Calu3 (cell line): Measurements from ENCODE around the gene TRMT2A. TPM values are rescaled to one million over a fixed set of nuclear protein-coding genes. Genes with fewer than 3 reads are reported as not detected.
A peak's percentile ranks its signal among the peaks of the same experiment; 100 is the strongest.

Experiments used
- BruUV-seq: library from RNA; stranded (reverse); fragments of 400-500 nt; replicated peaks from 2 replicates; lab custom pipeline; 2021; lab: Mats Ljungman, UMichigan
- CTCF ChIA-PET: fragments of 300-600 bp; sonication (Branson Sonifier 250); formaldehyde crosslinking; loops from one replicate; lab custom pipeline; 2022; ENCODE audit warnings: antibody characterized with exemption; lab: Charles Lee
- DNase-seq: peaks from one replicate; pipeline ENCODE4 v3.0.0; 2022
- H3K27ac Mint-ChIP-seq: one replicate; pipeline ENCODE4 v1.8.0; 2022; ENCODE audit warnings: mixed read lengths; ENCODE audit not compliant: unreplicated experiment
- H3K27me3 Mint-ChIP-seq: one replicate; pipeline ENCODE4 v1.8.0; 2022; ENCODE audit warnings: mixed read lengths; ENCODE audit not compliant: unreplicated experiment
- H3K36me3 Mint-ChIP-seq: one replicate; pipeline ENCODE4 v1.8.0; 2022; ENCODE audit warnings: mild to moderate bottlenecking, moderate library complexity, mixed read lengths; ENCODE audit not compliant: insufficient read depth, unreplicated experiment
- H3K4me1 Mint-ChIP-seq: one replicate; pipeline ENCODE4 v1.8.0; 2022; ENCODE audit warnings: mild to moderate bottlenecking, low read depth, mixed read lengths; ENCODE audit not compliant: unreplicated experiment
- H3K4me3 Mint-ChIP-seq: one replicate; pipeline ENCODE4 v1.8.0; 2022; ENCODE audit warnings: mild to moderate bottlenecking, low read depth, moderate library complexity, mixed read lengths; ENCODE audit not compliant: unreplicated experiment
- H3K9me3 Mint-ChIP-seq: one replicate; pipeline ENCODE4 v1.8.0; 2022; ENCODE audit warnings: low read depth, mixed read lengths; ENCODE audit not compliant: unreplicated experiment
- intact Hi-C: fragments of 100-400 bp; cut with micrococcal nuclease; formaldehyde crosslinking; loops from one replicate; pipeline ENCODE4 v1.10.0; 2022; ENCODE audit not compliant: unreplicated experiment
- total RNA-seq: library from RNA; stranded (reverse); gene quantifications from 2 replicates; pipeline ENCODE4 v1.2.3, GENCODE V29; 2022
- TF ChIP-seq, protein P1 (sequence below): fragments of 200-600 bp; IDR thresholded peaks from one replicate; pipeline ENCODE4 v1.8.0; 2022; ENCODE audit warnings: antibody characterized with exemption; ENCODE audit not compliant: unreplicated experiment

TRMT2A gene
- total RNA-seq, 1 experiment from 2014 or later = 63.0 TPM

DNA sequence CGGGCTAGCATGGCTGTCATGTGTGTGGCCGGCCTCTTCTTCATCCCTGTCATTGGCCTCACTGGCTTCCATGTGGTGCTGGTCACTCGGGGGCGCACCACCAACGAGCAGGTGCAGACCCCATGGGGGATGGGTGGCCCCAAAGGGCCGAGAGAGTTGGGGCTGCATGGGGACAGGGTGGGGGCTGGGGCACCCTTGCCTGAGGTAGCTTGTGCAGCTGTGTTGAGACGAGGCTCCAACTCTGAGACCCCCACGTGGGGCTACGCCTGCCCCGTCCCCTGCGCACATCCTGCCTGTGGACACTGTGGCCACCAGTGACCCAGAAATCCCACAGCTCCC is 23.1 kb upstream of the TRMT2A start:
- Mint-ChIP-seq H3K4me3 (no peak overlapping the region), H3K27me3 (no peaks in the 10 kb centered on the region), H3K4me1 (no peaks in the 10 kb centered on the region), H3K9me3 (no peaks in the 10 kb centered on the region), H3K27ac (no peak overlapping the region), H3K36me3 (peaks cover 12% of the 10 kb centered on the region)
- no TSS peak for BruUV-seq
- no peak for DNase-seq
- TF ChIP-seq, protein P1, sequence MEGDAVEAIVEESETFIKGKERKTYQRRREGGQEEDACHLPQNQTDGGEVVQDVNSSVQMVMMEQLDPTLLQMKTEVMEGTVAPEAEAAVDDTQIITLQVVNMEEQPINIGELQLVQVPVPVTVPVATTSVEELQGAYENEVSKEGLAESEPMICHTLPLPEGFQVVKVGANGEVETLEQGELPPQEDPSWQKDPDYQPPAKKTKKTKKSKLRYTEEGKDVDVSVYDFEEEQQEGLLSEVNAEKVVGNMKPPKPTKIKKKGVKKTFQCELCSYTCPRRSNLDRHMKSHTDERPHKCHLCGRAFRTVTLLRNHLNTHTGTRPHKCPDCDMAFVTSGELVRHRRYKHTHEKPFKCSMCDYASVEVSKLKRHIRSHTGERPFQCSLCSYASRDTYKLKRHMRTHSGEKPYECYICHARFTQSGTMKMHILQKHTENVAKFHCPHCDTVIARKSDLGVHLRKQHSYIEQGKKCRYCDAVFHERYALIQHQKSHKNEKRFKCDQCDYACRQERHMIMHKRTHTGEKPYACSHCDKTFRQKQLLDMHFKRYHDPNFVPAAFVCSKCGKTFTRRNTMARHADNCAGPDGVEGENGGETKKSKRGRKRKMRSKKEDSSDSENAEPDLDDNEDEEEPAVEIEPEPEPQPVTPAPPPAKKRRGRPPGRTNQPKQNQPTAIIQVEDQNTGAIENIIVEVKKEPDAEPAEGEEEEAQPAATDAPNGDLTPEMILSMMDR = no peak
- intact Hi-C loops = no loop called here
- CTCF ChIA-PET = no interaction called here

DNA sequence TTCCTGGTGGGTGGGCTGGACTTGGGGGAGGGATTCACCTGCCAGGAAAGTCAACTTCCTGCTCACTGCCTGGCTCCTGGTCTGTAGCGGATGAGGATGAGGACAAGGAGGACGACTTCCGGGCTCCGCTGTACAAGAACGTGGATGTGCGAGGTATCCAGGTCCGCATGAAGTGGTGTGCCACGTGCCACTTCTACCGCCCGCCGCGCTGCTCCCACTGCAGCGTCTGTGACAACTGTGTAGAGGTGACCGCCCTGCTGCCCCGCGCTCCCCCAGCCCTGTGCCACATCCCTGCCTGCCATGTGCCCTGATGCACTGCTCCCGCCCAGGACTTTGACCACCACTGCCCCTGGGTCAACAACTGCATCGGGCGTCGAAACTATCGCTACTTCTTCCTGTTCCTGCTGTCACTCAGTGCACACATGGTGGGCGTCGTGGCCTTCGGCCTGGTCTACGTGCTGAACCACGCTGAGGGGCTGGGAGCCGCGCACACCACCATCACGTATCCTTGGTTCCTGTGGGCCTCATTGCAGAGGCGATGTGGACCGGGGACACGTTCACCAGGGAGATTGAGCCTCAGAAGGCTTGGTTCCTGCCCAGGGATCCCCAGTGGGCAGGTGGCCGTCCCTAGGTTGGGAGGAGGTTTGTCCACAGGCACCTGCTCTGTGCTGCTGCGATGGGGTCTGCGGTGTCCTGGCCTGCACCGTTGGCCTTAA is 22.5 kb upstream of the TRMT2A start:
- Mint-ChIP-seq H3K27ac (no peak overlapping the region), H3K27me3 (no peaks in the 10 kb centered on the region), H3K4me1 (no peaks in the 10 kb centered on the region), H3K36me3 (peaks cover 12% of the 10 kb centered on the region), H3K9me3 (no peaks in the 10 kb centered on the region), H3K4me3 (no peak overlapping the region)
- TF ChIP-seq, protein P1 = no peak
- CTCF ChIA-PET = no interaction called here
- intact Hi-C loops = no loop called here
- DNase-seq = no peak
- TSS peak; percentile 36 for BruUV-seq

DNA sequence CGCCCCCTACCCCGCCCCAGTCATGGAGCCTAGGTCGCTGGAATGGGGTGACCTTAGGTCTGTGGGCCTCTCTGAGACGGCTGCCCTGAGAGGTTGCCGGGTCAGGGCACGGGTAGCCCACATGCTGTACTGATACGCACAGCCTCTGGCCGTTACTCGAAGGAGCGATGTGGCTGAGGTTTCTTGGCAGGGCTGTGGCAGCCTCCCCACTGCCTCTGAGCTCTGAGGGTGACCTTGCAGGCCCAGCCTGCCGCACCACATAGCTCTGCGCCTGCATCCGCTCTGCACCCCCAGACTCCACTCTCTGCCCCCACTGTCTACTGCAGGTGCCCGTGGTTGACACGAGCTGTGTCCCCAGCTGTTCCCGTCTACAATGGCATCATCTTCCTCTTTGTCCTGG is 21.8 kb upstream of the TRMT2A start:
- DNase-seq = no peak
- Mint-ChIP-seq H3K27ac (no peak overlapping the region), H3K4me3 (no peak overlapping the region), H3K4me1 (peaks cover 3% of the 10 kb centered on the region), H3K36me3 (peaks cover 17% of the 10 kb centered on the region), H3K27me3 (no peaks in the 10 kb centered on the region), H3K9me3 (no peaks in the 10 kb centered on the region)
- intact Hi-C loops = no loop called here
- CTCF ChIA-PET = no interaction called here
- no TSS peak for BruUV-seq
- TF ChIP-seq, protein P1 = no peak

DNA sequence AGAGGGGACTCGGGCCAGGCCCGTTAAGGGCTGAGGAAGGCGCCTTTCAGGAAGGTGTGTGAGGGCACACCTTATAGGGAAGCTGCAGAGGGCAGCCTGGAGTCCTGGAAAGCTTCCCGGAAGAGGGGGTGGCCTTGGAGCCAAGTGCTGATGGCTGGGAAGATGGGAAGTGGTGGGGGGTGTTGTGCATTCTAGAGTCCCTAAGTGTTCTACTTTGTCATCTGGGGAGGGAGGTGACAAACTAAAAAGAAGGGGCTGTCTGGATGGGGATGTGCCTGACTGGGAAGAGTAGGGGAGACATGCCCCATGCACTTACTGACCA is 21.4 kb upstream of the TRMT2A start:
- intact Hi-C loops = no loop called here
- H3K27ac Mint-ChIP-seq = no peak overlapping the region
- H3K4me1 Mint-ChIP-seq = peaks cover 7% of the 10 kb centered on the region
- H3K36me3 Mint-ChIP-seq = peaks cover 14% of the 10 kb centered on the region
- no peaks in the 10 kb centered on the region for H3K27me3 Mint-ChIP-seq
- no peak for DNase-seq
- CTCF ChIA-PET = no interaction called here
- H3K4me3 Mint-ChIP-seq = no peak overlapping the region
- TF ChIP-seq, protein P1 = no peak
- BruUV-seq = no TSS peak
- H3K9me3 Mint-ChIP-seq = no peaks in the 10 kb centered on the region
